K562 (cell line): ENCODE results near the gene ABCE1. TPM values are rescaled to one million over a fixed set of nuclear protein-coding genes. Genes with fewer than 3 reads are reported as not detected.

Source experiments
- ATAC-seq: fragments of 200-7000 bp; cut with Tn5 transposase; 3 replicates; pipeline ENCODE4 v1.9.1; 2020; ENCODE audit warnings: moderate library complexity
- BruUV-seq: library from RNA; stranded (reverse); fragments of 400-500 nt; replicated peaks from 2 replicates; lab custom pipeline; 2021; lab: Mats Ljungman, UMichigan
- CTCF ChIA-PET: fragments of 300-600 bp; formaldehyde crosslinking; extraction: SDS; loops from one replicate; lab custom pipeline; 2021; ENCODE audit warnings: low intra/inter-chr PET ratio; lab: Yijun Ruan, JAX
- POLR2A ChIA-PET: fragments of 300-600, 350-650 bp; sonication (Branson Sonifier 250); formaldehyde crosslinking; extraction: SDS; loops from one replicate; lab custom pipeline; 2021; ENCODE audit warnings: antibody characterized with exemption, inconsistent platforms; lab: Yijun Ruan, JAX
- DNase-seq, 4 experiments: peaks; one replicate each; pipeline versions ENCODE4 v3.0.0 to v3.0.0-alpha.2; 2011 to 2018; ENCODE audit warnings: low spot score in 3 of 4, mixed read lengths in 3 of 4; ENCODE audit errors: extremely low read depth in 1 of 4
- FAIRE-seq: peaks from 2 replicates; lab custom pipeline; 2011; peaks lifted over from hg19 to GRCh38; lab: Jason Lieb, UNC
- H2AFZ ChIP-seq: 2 replicates; pipeline ENCODE4 v1.6.0; 2011; ENCODE audit warnings: low read depth, low read length, control low read depth, inconsistent platforms
- H3K27ac ChIP-seq: fragments of 200-600 bp; 3 replicates; pipeline ENCODE4 v1.8.0; 2011; ENCODE audit warnings: low read depth, mild to moderate bottlenecking, control low read depth, inconsistent platforms, low read length, moderate library complexity, mixed read lengths; ENCODE audit errors: extremely low read depth
- H3K27me3 ChIP-seq, 2 experiments: fragments of 300-600 bp in 1 of 2; 2 replicates in 1 of 2; 3 replicates in 1 of 2; pipeline versions ENCODE4 v1.6.0 to v1.8.0; 2011; ENCODE audit warnings: inconsistent platforms in 2 of 2, low read length in 2 of 2, mild to moderate bottlenecking in 1 of 2, mixed read lengths in 1 of 2, moderate library complexity in 1 of 2; ENCODE audit not compliant: control insufficient read depth in 2 of 2, insufficient read depth in 2 of 2
- H3K36me3 ChIP-seq: fragments of 300-600 bp; 3 replicates; pipeline ENCODE4 v1.8.0; 2011; ENCODE audit warnings: mild to moderate bottlenecking, low read length, inconsistent platforms; ENCODE audit not compliant: control insufficient read depth, insufficient read depth
- H3K4me1 ChIP-seq, 2 experiments: fragments of 200-600 bp in 1 of 2; replicated peaks in 1 of 2; 2 replicates in 1 of 2; 3 replicates in 1 of 2; pipeline versions ENCODE4 v1.5.1 to v1.8.0; 2011; ENCODE audit warnings: inconsistent platforms in 2 of 2, low read length in 2 of 2, mild to moderate bottlenecking in 1 of 2, mixed read lengths in 1 of 2, moderate library complexity in 1 of 2; ENCODE audit not compliant: control insufficient read depth in 2 of 2, insufficient read depth in 2 of 2
- H3K4me2 ChIP-seq: 2 replicates; pipeline ENCODE4 v1.6.1; 2011; ENCODE audit warnings: low read length, control low read depth, inconsistent platforms, mixed read lengths; ENCODE audit not compliant: insufficient read depth
- H3K4me3 ChIP-seq: fragments of 200-600 bp; sonication (generic), shearing (Covaris generic); 2 replicates; pipeline ENCODE4 v1.5.1; 2016; ENCODE audit warnings: control low read depth, inconsistent platforms
- H3K79me2 ChIP-seq: fragments of 200-600 bp; 3 replicates; pipeline ENCODE4 v1.8.0; 2011; ENCODE audit warnings: low read length, inconsistent platforms; ENCODE audit not compliant: control insufficient read depth, insufficient read depth
- H3K9ac ChIP-seq, 2 experiments: 2 replicates each; pipeline versions ENCODE4 v1.6.0 to v1.6.1; 2011; ENCODE audit warnings: low read depth in 2 of 2, low read length in 2 of 2, control low read depth in 1 of 2, inconsistent platforms in 1 of 2, mild to moderate bottlenecking in 1 of 2, mixed read lengths in 1 of 2; ENCODE audit not compliant: insufficient read depth in 1 of 2
- H3K9me1 ChIP-seq: one replicate; pipeline ENCODE4 v1.6.0; 2011; ENCODE audit warnings: inconsistent platforms, mild to moderate bottlenecking, low read length, moderate library complexity; ENCODE audit not compliant: control insufficient read depth, insufficient read depth
- H3K9me3 ChIP-seq: replicated peaks from 2 replicates; pipeline ENCODE4 v1.5.1; 2011; ENCODE audit warnings: low read depth, low read length, inconsistent platforms; ENCODE audit not compliant: control insufficient read depth, insufficient read depth
- H4K20me1 ChIP-seq: replicated peaks from 2 replicates; pipeline ENCODE4 v1.6.1; 2011; ENCODE audit warnings: low read length, inconsistent platforms, mixed read lengths; ENCODE audit not compliant: control insufficient read depth, insufficient read depth
- ADNP ChIP-seq: fragments of 200-800 bp; sonication (Bioruptor generic); IDR thresholded peaks from 2 replicates; pipeline ENCODE4 v1.6.1; 2016; ENCODE audit warnings: missing genetic modification characterization, missing compliant biosample characterization
- BRCA1 ChIP-seq, 2 experiments: fragments of 450-650 bp in 1 of 2; sonication (generic) in 1 of 2; formaldehyde crosslinking in 1 of 2; IDR thresholded peaks; 2 replicates each; pipeline versions ENCODE4 v1.5.0 to v1.6.1; 2017 to 2020; ENCODE audit warnings: mild to moderate bottlenecking in 1 of 2, missing genetic modification reagents in 1 of 2
- MYBL2 ChIP-seq, 2 experiments: fragments of 450-650 bp in 1 of 2; sonication (generic) in 1 of 2; formaldehyde crosslinking in 1 of 2; IDR thresholded peaks; 2 replicates each; pipeline versions ENCODE4 v1.6.1 to v1.8.1; 2017 to 2022; ENCODE audit warnings: borderline replicate concordance in 1 of 2, inconsistent platforms in 1 of 2, low read depth in 1 of 2, mild to moderate bottlenecking in 1 of 2, missing genetic modification reagents in 1 of 2, moderate library complexity in 1 of 2
- NR2F6 ChIP-seq: fragments of 450-650 bp; formaldehyde crosslinking; IDR thresholded peaks from 2 replicates; pipeline ENCODE4 v1.4.0; 2020; ENCODE audit warnings: mild to moderate bottlenecking
- RBM14 ChIP-seq: fragments of 200-400 bp; formaldehyde crosslinking; IDR thresholded peaks from 2 replicates; pipeline ENCODE4 v1.6.1; 2018; ENCODE audit warnings: low read depth, mild to moderate bottlenecking, low read length, moderate library complexity, borderline replicate concordance; ENCODE audit not compliant: insufficient read depth
- RHOXF2B ChIP-seq: fragments of 250-450 bp; sonication (Bioruptor Pico); conservative IDR thresholded peaks from 2 replicates; pipeline ENCODE4 v1.5.1; 2021
- SMAD2 ChIP-seq: fragments of 150-350 bp; IDR thresholded peaks from 2 replicates; pipeline ENCODE4 v1.6.1; 2014; ENCODE audit warnings: low read depth, mild to moderate bottlenecking, low read length
- TAL1 ChIP-seq: fragments of 450-650 bp; IDR thresholded peaks from 2 replicates; pipeline ENCODE4 v1.6.1; 2016; ENCODE audit warnings: mild to moderate bottlenecking
- TGIF2 ChIP-seq: sonication (generic); formaldehyde crosslinking; IDR thresholded peaks from 2 replicates; pipeline ENCODE4 v1.8.1; 2022; ENCODE audit warnings: mild to moderate bottlenecking, missing genetic modification reagents, moderate library complexity
- ZNF561 ChIP-seq: fragments of 450-650 bp; formaldehyde crosslinking; conservative IDR thresholded peaks from 2 replicates; pipeline ENCODE4 v1.4.0; 2020; ENCODE audit warnings: mild to moderate bottlenecking, moderate library complexity
- WGBS: fragments of 100-300 bp; shearing (Covaris generic); methylation state at CpG from one replicate; pipeline ENCODE4 v1.1.6; 2016; ENCODE audit warnings: low coverage, mixed read lengths; ENCODE audit not compliant: insufficient coverage; ENCODE audit errors: missing lambda C conversion rate; 5-methylcytosine and 5-hydroxymethylcytosine counted together
- in situ Hi-C: fragments of 300-500 bp; cut with MboI; formaldehyde crosslinking; loops from 4 replicates; pipeline ENCODE4 v1.15.0; 2018; ENCODE audit warnings: inconsistent platforms, mixed read lengths
- intact Hi-C: fragments of 100-400 bp; cut with micrococcal nuclease; formaldehyde crosslinking; loops from 2 replicates; pipeline ENCODE4 v1.14.2; 2022
- polyA plus RNA-seq, 8 experiments: library from polyadenylated mRNA; depleted of rRNA in 4 of 8; stranded (reverse) in 5 of 8; unstranded in 3 of 8; fragments of >200 nt; fragmentation: Nextera tagmentation in 2 of 8; fragmentation: Illumina TruSeq in 1 of 8; extraction: Ambion mirVana in 2 of 8; extraction: Trizol in 1 of 8; gene quantifications; 2 replicates each; pipeline versions ENCODE4 v1.2.1 to v1.2.3, GENCODE V29; 2011 to 2014; ENCODE audit warnings: inconsistent platforms in 1 of 8, missing spikeins in 1 of 8
- total RNA-seq, 7 experiments: library from RNA; depleted of rRNA in 6 of 7; stranded (reverse); fragments of >200 nt in 6 of 7; fragmentation: Illumina TruSeq in 2 of 7; extraction: Trizol in 2 of 7; gene quantifications; 2 replicates each; pipeline versions ENCODE4 v1.2.1 to v1.2.3, GENCODE V29; 2011 to 2021; ENCODE audit warnings: low replicate concordance in 1 of 7
- TF ChIP-seq, protein P1 (sequence below), 2 experiments: fragments of 450-650 bp; conservative IDR thresholded peaks; 2 replicates each; pipeline ENCODE4 v1.6.1; 2017; ENCODE audit warnings: mild to moderate bottlenecking in 2 of 2, moderate library complexity in 2 of 2

The ABCE1 gene
- total and polyA plus RNA-seq, 9 of the 15 experiments (the other 6 are each of a cell fraction or from before 2014, with no cell fraction given), result 134 to 256 (median 169) TPM

DNA sequence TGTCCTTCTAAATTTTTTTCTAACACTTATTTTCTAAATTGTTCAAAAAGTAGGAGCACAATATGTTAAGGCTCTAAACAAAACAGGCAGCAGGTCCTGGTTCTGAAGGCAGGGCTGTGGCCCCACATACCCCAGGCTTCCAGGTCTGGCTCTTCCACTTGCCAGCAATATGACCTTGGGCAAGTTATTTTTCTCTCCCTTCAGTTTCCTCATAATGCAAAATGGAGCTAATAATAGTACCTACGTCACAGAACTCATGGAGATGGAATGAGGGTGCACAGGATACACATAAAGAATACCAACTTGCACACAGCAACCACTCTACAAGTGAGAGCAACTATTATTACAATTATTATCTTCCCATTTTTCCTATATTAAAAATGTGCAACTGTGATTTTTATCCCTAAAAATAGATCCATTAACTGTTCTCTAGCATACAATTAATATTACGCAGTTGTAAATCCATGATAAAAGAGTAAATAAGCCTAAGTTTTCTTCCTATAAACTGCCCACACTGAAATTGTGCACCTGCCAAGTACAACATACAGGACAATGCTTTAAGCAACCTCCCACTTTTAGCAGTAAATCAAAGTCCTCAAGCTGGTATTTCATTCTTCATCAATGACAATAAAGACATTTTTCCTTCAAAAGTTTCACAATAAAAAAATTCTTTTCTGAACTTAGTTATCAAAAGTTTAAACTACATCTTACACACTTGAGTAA is 55.2 kb downstream of the ABCE1 start:
- ATAC-seq, result no peak
- Histone ChIP-seq H3K27me3 (no peaks in the 10 kb centered on the region), H3K4me3 (no peak overlapping the region), H3K9me3 (no peaks in the 10 kb centered on the region), H3K4me2 (no peak overlapping the region), H3K27ac (no peak overlapping the region), H3K9me1 (no peaks in the 10 kb centered on the region), H3K9ac (no peak overlapping the region), H3K79me2 (peaks cover 4% of the 10 kb centered on the region; the same call in 1 of the 3 replicates), H3K4me1 (no peaks in the 10 kb centered on the region), H2AFZ (no peak overlapping the region), H4K20me1 (no peaks in the 10 kb centered on the region), H3K36me3 (peaks cover 86% of the 10 kb centered on the region)
- no TSS peak for BruUV-seq
- whole genome bisulfite sequencing, result 100% methylated on average over 2 of the region's 2 CpGs
- intact Hi-C loops (loop anchor here (5.0 to 10.0 kb wide), 3 partner anchors 54 to 461 kb away; partner anchors contain the start of gene MMAA), in situ Hi-C loops (no loop called here)
- ChIA-PET CTCF (no interaction called here), POLR2A (no interaction called here)
- TF ChIP-seq SMAD2, result no peak
- TF ChIP-seq TGIF2 (CRISPR knock-in tag), result no peak
- TF ChIP-seq NR2F6 (CRISPR knock-in tag), result no peak
- no peak for TF ChIP-seq ZNF561
- TF ChIP-seq BRCA1 (IDR thresholded peaks at IDR 0.05), result no peak
- TF ChIP-seq BRCA1 (CRISPR knock-in tag; IDR thresholded peaks at IDR 0.05), result no peak
- TF ChIP-seq ADNP (tag), result no peak
- TF ChIP-seq, protein P1, sequence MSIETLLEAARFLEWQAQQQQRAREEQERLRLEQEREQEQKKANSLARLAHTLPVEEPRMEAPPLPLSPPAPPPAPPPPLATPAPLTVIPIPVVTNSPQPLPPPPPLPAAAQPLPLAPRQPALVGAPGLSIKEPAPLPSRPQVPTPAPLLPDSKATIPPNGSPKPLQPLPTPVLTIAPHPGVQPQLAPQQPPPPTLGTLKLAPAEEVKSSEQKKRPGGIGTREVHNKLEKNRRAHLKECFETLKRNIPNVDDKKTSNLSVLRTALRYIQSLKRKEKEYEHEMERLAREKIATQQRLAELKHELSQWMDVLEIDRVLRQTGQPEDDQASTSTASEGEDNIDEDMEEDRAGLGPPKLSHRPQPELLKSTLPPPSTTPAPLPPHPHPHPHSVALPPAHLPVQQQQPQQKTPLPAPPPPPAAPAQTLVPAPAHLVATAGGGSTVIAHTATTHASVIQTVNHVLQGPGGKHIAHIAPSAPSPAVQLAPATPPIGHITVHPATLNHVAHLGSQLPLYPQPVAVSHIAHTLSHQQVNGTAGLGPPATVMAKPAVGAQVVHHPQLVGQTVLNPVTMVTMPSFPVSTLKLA (conservative IDR thresholded peaks at IDR 0.05), result no peak
- TF ChIP-seq RHOXF2B (CRISPR knock-in tag), result no peak
- TF ChIP-seq TAL1, result no peak
- TF ChIP-seq RBM14, result no peak
- no peak for TF ChIP-seq MYBL2 (IDR thresholded peaks at IDR 0.05; ENCODE audit: low read depth)
- no peak for TF ChIP-seq MYBL2 (CRISPR knock-in tag; IDR thresholded peaks at IDR 0.05; ENCODE audit: borderline replicate concordance)
- no peak for FAIRE-seq
- DNase-seq, result no peak
